Neural cell (in vitro differentiated cells): ENCODE measurements around the gene FGD5. TPM values are rescaled to one million over a fixed set of nuclear protein-coding genes. Genes with fewer than 3 reads are reported as not detected.

Source experiments
- H2AFZ ChIP-seq: fragments of 200-600, 300-800 bp; sonication (generic), shearing (Covaris generic); 2 replicates; pipeline ENCODE4 v1.6.0; 2014; ENCODE audit warnings: low read depth, mild to moderate bottlenecking, antibody characterized with exemption, low read length, moderate library complexity
- H3F3A ChIP-seq: fragments of 200-600 bp; shearing (Covaris generic); 2 replicates; pipeline ENCODE4 v1.6.1; 2016; ENCODE audit warnings: mild to moderate bottlenecking, moderate library complexity, mixed read lengths, antibody characterized with exemption, low read length; ENCODE audit not compliant: insufficient read depth, poor library complexity, severe bottlenecking
- H3K27ac ChIP-seq: fragments of 200-600, 300-800 bp; sonication (generic), shearing (Covaris generic); 2 replicates; pipeline ENCODE4 v1.5.1; 2014; ENCODE audit warnings: mild to moderate bottlenecking, low read length, moderate library complexity
- H3K27me3 ChIP-seq: fragments of 300-800, 200-600 bp; sonication (generic), shearing (Covaris generic); 2 replicates; pipeline ENCODE4 v1.6.0; 2014; ENCODE audit warnings: mild to moderate bottlenecking, low read depth, low read length, moderate library complexity; ENCODE audit not compliant: insufficient read depth
- H3K36me3 ChIP-seq: fragments of 300-800, 200-600 bp; sonication (generic), shearing (Covaris generic); 2 replicates; pipeline ENCODE4 v1.5.1; 2014; ENCODE audit warnings: mild to moderate bottlenecking, antibody characterized with exemption, low read length, moderate library complexity; ENCODE audit not compliant: insufficient read depth
- H3K4me2 ChIP-seq: fragments of 300-800, 200-600 bp; sonication (generic), shearing (Covaris generic); 2 replicates; pipeline ENCODE4 v1.6.0; 2014; ENCODE audit warnings: mild to moderate bottlenecking, low read length
- H3K4me3 ChIP-seq: fragments of 300-800, 200-600 bp; sonication (generic), shearing (Covaris generic); 2 replicates; pipeline ENCODE4 v1.5.1; 2014; ENCODE audit warnings: mild to moderate bottlenecking, low read length, moderate library complexity
- H3K79me2 ChIP-seq: fragments of 200-600 bp; shearing (Covaris generic); replicated peaks from 2 replicates; pipeline ENCODE4 v1.6.0; 2014; ENCODE audit warnings: mild to moderate bottlenecking, low read length, moderate library complexity; ENCODE audit not compliant: insufficient read depth
- H3K9ac ChIP-seq: fragments of 300-800, 200-600 bp; sonication (generic), shearing (Covaris generic); 2 replicates; pipeline ENCODE4 v1.6.1; 2016; ENCODE audit warnings: mild to moderate bottlenecking, low read length, mixed read lengths
- H3K9me2 ChIP-seq: fragments of 200-600 bp; shearing (Covaris generic); 2 replicates; pipeline ENCODE4 v1.6.1; 2016; ENCODE audit warnings: mild to moderate bottlenecking, low read length, mixed read lengths; ENCODE audit not compliant: insufficient read depth
- H3K9me3 ChIP-seq: fragments of 200-600, 300-800 bp; sonication (generic), shearing (Covaris generic); 2 replicates; pipeline ENCODE4 v1.6.1; 2016; ENCODE audit warnings: mild to moderate bottlenecking, mixed run types, low read length, moderate library complexity, mixed read lengths
- H4K20me1 ChIP-seq: fragments of 200-600 bp; shearing (Covaris generic); 2 replicates; pipeline ENCODE4 v1.6.1; 2016; ENCODE audit warnings: mild to moderate bottlenecking, mixed run types; ENCODE audit not compliant: insufficient read depth
- EP300 ChIP-seq: fragments of 450-650 bp; conservative IDR thresholded peaks from 2 replicates; pipeline ENCODE4 v1.6.1; 2014; ENCODE audit warnings: antibody characterized with exemption, mild to moderate bottlenecking, moderate library complexity; ENCODE audit not compliant: poor library complexity, severe bottlenecking
- EZH2 ChIP-seq: fragments of 200-600, 300-800 bp; shearing (Covaris generic), sonication (generic); IDR thresholded peaks from 2 replicates; pipeline ENCODE4 v1.6.1; 2014; ENCODE audit warnings: antibody characterized with exemption, low read length, borderline replicate concordance, mild to moderate bottlenecking; ENCODE audit not compliant: insufficient read depth, poor library complexity, severe bottlenecking
- MXI1 ChIP-seq: fragments of 450-650 bp; conservative IDR thresholded peaks from 2 replicates; pipeline ENCODE4 v1.6.1; 2014; ENCODE audit warnings: antibody characterized with exemption, mild to moderate bottlenecking; ENCODE audit not compliant: poor library complexity, severe bottlenecking
- POLR2AphosphoS5 ChIP-seq: IDR thresholded peaks from 2 replicates; pipeline ENCODE4 v1.6.1; 2012
- RAD21 ChIP-seq: fragments of 450-650 bp; conservative IDR thresholded peaks from 2 replicates; pipeline ENCODE4 v1.6.1; 2014; ENCODE audit warnings: antibody characterized with exemption, mild to moderate bottlenecking, moderate library complexity
- SMC3 ChIP-seq: fragments of 450-650 bp; conservative IDR thresholded peaks from 2 replicates; pipeline ENCODE4 v1.6.1; 2014; ENCODE audit warnings: antibody characterized with exemption, mild to moderate bottlenecking, moderate library complexity; ENCODE audit not compliant: poor library complexity
- TAF1 ChIP-seq: IDR thresholded peaks from 2 replicates; pipeline ENCODE4 v1.6.1; 2012; ENCODE audit warnings: low read depth
- polyA plus RNA-seq: library from polyadenylated mRNA; depleted of rRNA; stranded (reverse); fragments of >200 nt; gene quantifications from 2 replicates; pipeline ENCODE4 v1.2.3, GENCODE V29; 2014
- TF ChIP-seq, protein P1 (sequence below): fragments of 450-650 bp; IDR thresholded peaks from 2 replicates; pipeline ENCODE4 v1.5.1; 2014; ENCODE audit warnings: antibody characterized with exemption, mild to moderate bottlenecking, moderate library complexity; ENCODE audit not compliant: poor library complexity, severe bottlenecking
- TF ChIP-seq, protein P2 (sequence below): IDR thresholded peaks from 2 replicates; pipeline ENCODE4 v1.6.1; 2012; ENCODE audit warnings: borderline replicate concordance

Gene FGD5
- polyA plus RNA-seq, 1 donor from 2014 or later: not detected

- Histone ChIP-seq H3K9me3 (no peaks in the 10 kb centered on the region), H2AFZ (no peak overlapping the region), H3K4me3 (no peak overlapping the region), H3K4me2 (no peak overlapping the region), H3F3A (no peaks in the 10 kb centered on the region), H3K27me3 (no peaks in the 10 kb centered on the region), H3K9me2 (no peaks in the 10 kb centered on the region), H3K36me3 (no peaks in the 10 kb centered on the region), H3K27ac (no peak overlapping the region), H3K9ac (no peak overlapping the region), H4K20me1 (no peaks in the 10 kb centered on the region), H3K79me2 (no peaks in the 10 kb centered on the region)
- TF ChIP-seq, protein P1, sequence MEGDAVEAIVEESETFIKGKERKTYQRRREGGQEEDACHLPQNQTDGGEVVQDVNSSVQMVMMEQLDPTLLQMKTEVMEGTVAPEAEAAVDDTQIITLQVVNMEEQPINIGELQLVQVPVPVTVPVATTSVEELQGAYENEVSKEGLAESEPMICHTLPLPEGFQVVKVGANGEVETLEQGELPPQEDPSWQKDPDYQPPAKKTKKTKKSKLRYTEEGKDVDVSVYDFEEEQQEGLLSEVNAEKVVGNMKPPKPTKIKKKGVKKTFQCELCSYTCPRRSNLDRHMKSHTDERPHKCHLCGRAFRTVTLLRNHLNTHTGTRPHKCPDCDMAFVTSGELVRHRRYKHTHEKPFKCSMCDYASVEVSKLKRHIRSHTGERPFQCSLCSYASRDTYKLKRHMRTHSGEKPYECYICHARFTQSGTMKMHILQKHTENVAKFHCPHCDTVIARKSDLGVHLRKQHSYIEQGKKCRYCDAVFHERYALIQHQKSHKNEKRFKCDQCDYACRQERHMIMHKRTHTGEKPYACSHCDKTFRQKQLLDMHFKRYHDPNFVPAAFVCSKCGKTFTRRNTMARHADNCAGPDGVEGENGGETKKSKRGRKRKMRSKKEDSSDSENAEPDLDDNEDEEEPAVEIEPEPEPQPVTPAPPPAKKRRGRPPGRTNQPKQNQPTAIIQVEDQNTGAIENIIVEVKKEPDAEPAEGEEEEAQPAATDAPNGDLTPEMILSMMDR: no peak
- TF ChIP-seq MXI1 (no peak), EP300 (no peak), TAF1 (no peak), EZH2 (no peak), RAD21 (no peak), SMC3 (no peak), POLR2AphosphoS5 (no peak)
- TF ChIP-seq, protein P2, sequence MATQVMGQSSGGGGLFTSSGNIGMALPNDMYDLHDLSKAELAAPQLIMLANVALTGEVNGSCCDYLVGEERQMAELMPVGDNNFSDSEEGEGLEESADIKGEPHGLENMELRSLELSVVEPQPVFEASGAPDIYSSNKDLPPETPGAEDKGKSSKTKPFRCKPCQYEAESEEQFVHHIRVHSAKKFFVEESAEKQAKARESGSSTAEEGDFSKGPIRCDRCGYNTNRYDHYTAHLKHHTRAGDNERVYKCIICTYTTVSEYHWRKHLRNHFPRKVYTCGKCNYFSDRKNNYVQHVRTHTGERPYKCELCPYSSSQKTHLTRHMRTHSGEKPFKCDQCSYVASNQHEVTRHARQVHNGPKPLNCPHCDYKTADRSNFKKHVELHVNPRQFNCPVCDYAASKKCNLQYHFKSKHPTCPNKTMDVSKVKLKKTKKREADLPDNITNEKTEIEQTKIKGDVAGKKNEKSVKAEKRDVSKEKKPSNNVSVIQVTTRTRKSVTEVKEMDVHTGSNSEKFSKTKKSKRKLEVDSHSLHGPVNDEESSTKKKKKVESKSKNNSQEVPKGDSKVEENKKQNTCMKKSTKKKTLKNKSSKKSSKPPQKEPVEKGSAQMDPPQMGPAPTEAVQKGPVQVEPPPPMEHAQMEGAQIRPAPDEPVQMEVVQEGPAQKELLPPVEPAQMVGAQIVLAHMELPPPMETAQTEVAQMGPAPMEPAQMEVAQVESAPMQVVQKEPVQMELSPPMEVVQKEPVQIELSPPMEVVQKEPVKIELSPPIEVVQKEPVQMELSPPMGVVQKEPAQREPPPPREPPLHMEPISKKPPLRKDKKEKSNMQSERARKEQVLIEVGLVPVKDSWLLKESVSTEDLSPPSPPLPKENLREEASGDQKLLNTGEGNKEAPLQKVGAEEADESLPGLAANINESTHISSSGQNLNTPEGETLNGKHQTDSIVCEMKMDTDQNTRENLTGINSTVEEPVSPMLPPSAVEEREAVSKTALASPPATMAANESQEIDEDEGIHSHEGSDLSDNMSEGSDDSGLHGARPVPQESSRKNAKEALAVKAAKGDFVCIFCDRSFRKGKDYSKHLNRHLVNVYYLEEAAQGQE: no peak
Observed at GRCh38 chr3:14864131-14864530, 45.4 kb downstream of the FGD5 start.

DNA sequence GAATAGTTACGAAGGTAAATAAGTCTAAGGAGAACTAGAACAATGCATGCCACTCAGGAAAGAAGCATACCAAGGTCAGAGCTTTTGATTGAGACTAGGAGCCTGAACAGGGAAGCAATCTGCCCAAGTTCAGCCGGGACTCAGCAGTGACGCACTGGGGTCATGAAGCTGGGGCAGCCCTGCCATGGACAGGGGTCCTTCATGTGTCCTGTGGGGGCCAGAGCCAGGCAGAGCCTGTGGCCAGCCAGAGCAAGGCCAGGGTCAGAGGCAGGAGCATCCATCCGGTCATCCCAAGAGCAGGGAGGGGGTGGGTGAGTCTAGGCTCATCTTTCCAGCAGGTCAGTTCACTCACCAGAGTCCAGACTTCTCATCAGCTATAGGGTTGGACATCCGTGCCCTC, 47.9 kb downstream of the FGD5 start:
- Histone ChIP-seq H3K27ac (no peak overlapping the region), H4K20me1 (no peaks in the 10 kb centered on the region), H3K9me3 (no peaks in the 10 kb centered on the region)

More for the DNA sequence above, 47.9 kb downstream of the FGD5 start:
- Histone ChIP-seq H3K36me3 (no peaks in the 10 kb centered on the region), H3K4me2 (no peak overlapping the region), H3F3A (no peaks in the 10 kb centered on the region), H3K79me2 (no peaks in the 10 kb centered on the region), H2AFZ (no peak overlapping the region), H3K9ac (no peak overlapping the region), H3K27me3 (no peaks in the 10 kb centered on the region), H3K4me3 (no peak overlapping the region), H3K9me2 (no peaks in the 10 kb centered on the region)
- no peak for TF ChIP-seq TAF1
- no peak for TF ChIP-seq EZH2
- TF ChIP-seq MXI1: no peak
- TF ChIP-seq RAD21: no peak
- no peak for TF ChIP-seq SMC3
- TF ChIP-seq, protein P2: no peak
- TF ChIP-seq POLR2AphosphoS5: no peak
- TF ChIP-seq EP300: no peak
- TF ChIP-seq, protein P1: no peak
